Omental fat pad (tissue), 4 donors: ENCODE data around the gene KNOP1. TPM values are rescaled to one million over a fixed set of nuclear protein-coding genes. Genes with fewer than 3 reads are reported as not detected.

ENCODE experiments used
- ATAC-seq: fragments of 150-250 bp; one replicate; pipeline ENCODE4 v1.9.1; 2016; ENCODE audit warnings: mild to moderate bottlenecking, moderate library complexity; ENCODE audit not compliant: low FRiP score
- DNase-seq: peaks from one replicate; pipeline ENCODE4 v3.0.0-alpha.2; 2019; ENCODE audit warnings: low spot score
- CTCF ChIP-seq, 3 donors: fragments of 450-650 bp; IDR thresholded peaks; one replicate each; pipeline ENCODE4 v1.5.1; 2016 to 2017; ENCODE audit warnings: antibody characterized with exemption in 3 of 3, mild to moderate bottlenecking in 3 of 3, moderate library complexity in 2 of 3
- total RNA-seq, 4 donors: library from RNA; depleted of rRNA; stranded (reverse); fragments of >200 nt; gene quantifications; one replicate each; pipeline ENCODE4 v1.1.0, GENCODE V29; 2016

The KNOP1 gene
- total RNA-seq, 4 donors from 2014 or later, result 4.6 to 19.9 (median 10.1) TPM

DNA sequence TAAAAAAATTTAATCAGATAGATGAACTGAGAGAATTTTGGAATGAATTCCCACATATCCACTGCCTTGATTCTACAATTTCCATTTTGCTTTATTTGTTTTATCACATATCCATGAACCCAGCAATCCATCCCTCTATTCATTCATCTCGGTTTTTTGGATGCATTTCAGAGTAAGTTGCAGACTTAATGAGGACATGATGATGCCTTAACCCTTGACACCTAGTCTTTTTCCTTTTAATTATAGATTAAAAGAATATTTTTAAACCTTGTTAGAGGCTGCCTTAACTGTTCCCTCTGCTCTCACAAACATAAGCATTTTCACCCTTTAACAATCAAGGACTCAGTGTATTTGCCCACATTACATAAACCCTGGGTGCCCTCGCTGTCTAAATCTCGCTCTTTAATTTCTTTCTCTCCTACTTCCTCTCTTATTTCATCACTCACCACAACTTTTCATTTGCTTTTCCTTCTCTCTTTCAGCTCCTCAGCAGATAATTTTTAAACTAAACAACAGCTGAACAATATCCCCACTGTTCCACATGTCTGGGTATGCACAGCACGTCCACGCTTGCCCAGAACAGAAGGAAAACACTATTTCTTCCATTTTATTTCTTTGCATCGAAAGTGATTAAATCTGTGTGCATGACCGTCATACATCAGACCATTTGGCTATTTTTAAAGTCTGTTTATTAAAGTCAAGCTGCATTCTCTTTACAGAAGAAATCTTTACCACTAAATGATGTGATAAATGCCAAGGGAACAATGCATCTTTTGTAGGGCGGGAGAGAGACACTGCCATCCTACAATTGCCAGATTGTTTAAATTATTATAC, 40.0 kb upstream of the KNOP1 start:
- no peak for TF ChIP-seq CTCF (IDR thresholded peaks at IDR 0.05)
- ATAC-seq (no peak), DNase-seq (no peak)

- DNase-seq, result no peak
- ATAC-seq, result no peak
- TF ChIP-seq CTCF (IDR thresholded peaks at IDR 0.05), result no peak
Measured at GRCh38 chr16:19757026-19757425, 39.0 kb upstream of the KNOP1 start.

GRCh38 chr16:19755268-19755667, 37.2 kb upstream of the KNOP1 start:
- ATAC-seq, result no peak
- DNase-seq, result no peak
- no peak for TF ChIP-seq CTCF (IDR thresholded peaks at IDR 0.05)

- DNase-seq, result no peak
- no peak for ATAC-seq
- no peak for TF ChIP-seq CTCF (IDR thresholded peaks at IDR 0.05)
Measured at GRCh38 chr16:19754644-19755036, 36.6 kb upstream of the KNOP1 start.

GRCh38 chr16:19753815-19754643, 36.0 kb upstream of the KNOP1 start:
- ATAC-seq, result peak; percentile 89

More at GRCh38 chr16:19753815-19754643, 36.0 kb upstream of the KNOP1 start:
- TF ChIP-seq CTCF (IDR thresholded peaks at IDR 0.05), result no peak
- DNase-seq, result no peak
